Activated naive CD4-positive, alpha-beta T cell treated with anti-CD3 and anti-CD28 coated beads, Interleukin-2, amount 50 U/mL, for 24 hours (primary cell): ENCODE measurements around the gene PTCD2.
"Not testable (repeated sequence)": the region's sequence is repeated elsewhere in the genome, so short reads cannot be mapped to it uniquely, and the experiment has no call there.

Source experiments
- H3K27ac Mint-ChIP-seq: one replicate; pipeline ENCODE4 v1.8.0; 2021; ENCODE audit warnings: mild to moderate bottlenecking, mixed read lengths
- H3K27me3 Mint-ChIP-seq: one replicate; pipeline ENCODE4 v1.8.0; 2021; ENCODE audit warnings: mixed read lengths
- H3K36me3 Mint-ChIP-seq: one replicate; pipeline ENCODE4 v1.8.0; 2021; ENCODE audit warnings: mixed read lengths
- H3K4me1 Mint-ChIP-seq: one replicate; pipeline ENCODE4 v1.8.0; 2021; ENCODE audit warnings: mixed read lengths
- H3K4me3 Mint-ChIP-seq: one replicate; pipeline ENCODE4 v1.8.0; 2021; ENCODE audit warnings: mild to moderate bottlenecking, mixed read lengths
- H3K9me3 Mint-ChIP-seq: one replicate; pipeline ENCODE4 v1.8.0; 2021; ENCODE audit warnings: mixed read lengths

Gene PTCD2

DNA sequence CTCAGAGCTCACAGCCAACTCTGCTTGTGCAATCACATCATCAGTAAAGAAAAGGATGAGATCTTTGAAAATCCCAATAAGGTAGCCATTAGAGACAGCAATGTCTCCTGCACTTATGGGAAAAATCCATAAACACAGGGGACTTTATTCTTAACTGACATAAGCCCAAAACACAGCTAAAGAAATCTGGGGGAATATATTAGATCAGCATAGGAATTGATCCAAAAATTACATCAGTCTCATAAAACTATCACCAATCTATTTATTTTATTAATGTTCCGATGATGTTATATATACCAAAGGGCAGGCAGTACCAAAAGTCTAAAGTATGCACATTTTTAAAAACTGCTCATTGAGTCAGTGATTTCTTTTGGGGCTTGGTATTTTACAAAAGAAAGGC lies 7.0 kb upstream of the PTCD2 start:
- Mint-ChIP-seq H3K36me3 (peaks cover 4% of the 10 kb centered on the region), H3K9me3 (no peaks in the 10 kb centered on the region), H3K27ac (no peak overlapping the region), H3K4me3 (no peak overlapping the region), H3K4me1 (peaks cover 44% of the 10 kb centered on the region), H3K27me3 (no peaks in the 10 kb centered on the region)

DNA sequence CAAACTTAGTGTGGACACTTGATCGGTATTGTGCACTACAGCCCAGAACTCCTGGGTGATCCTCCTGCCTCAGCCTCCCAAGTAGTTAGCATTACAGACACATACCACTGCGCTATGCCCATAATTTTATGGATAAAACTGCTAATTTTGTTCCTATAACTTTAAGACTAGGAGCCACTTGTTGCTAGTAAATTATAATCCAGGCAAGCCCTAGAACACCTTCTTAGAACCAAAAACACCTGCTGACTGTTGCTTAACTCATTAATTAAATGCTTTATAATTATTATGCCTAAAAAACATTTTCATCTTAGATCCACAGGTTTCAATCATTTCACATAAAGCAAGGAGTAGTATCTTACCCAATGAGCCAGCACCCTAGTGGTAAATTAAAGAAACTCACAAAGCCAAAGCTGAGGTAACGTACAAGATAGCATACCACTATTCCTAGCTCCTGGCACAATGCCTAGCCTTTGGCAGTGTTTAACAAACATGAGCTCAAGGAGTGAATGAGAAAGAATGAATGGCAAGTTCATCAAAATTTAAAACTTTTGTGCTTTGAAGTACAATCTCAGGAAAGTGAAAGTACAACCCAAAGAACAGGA lies 5.5 kb upstream of the PTCD2 start:
- H3K27ac Mint-ChIP-seq = no peak overlapping the region
- peaks cover 42% of the 10 kb centered on the region for H3K4me1 Mint-ChIP-seq

DNA sequence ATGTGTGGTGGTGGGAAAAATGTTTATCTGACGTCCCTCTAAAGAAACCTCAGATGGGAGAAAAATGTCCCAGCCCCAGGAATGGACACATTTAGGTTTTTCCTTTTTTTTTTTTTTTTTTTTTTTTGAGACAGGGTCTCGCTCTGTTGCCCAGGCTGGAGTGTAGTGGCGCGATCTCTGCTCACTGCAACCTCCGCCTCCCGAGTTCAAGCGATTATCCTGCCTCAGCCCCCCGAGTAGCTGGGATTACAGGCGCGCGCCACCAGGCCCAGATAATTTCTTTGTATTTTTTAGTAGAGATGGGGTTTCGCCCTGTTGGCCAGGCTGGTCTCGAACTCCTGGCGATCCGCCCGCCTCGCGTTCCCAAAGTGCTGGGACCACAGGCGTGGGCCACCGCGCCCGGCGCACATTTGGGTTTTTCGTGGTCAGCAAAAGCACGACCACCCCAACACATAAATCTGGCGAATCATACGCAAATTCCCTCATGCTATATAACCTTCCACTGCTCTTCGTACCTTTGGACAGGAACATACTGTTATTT lies 668 bp upstream of the PTCD2 start:
- H3K4me1 Mint-ChIP-seq = peaks cover 44% of the 10 kb centered on the region
- not testable (repeated sequence) for H3K27me3 Mint-ChIP-seq, H3K9me3 Mint-ChIP-seq
- H3K27ac Mint-ChIP-seq = peak overlapping the region; percentile 96
- peak overlapping the region; percentile 99 for H3K4me3 Mint-ChIP-seq
- peaks cover 14% of the 10 kb centered on the region for H3K36me3 Mint-ChIP-seq

More for the DNA sequence above, 5.5 kb upstream of the PTCD2 start:
- no peaks in the 10 kb centered on the region for H3K27me3 Mint-ChIP-seq
- no peak overlapping the region for H3K4me3 Mint-ChIP-seq
- no peaks in the 10 kb centered on the region for H3K9me3 Mint-ChIP-seq
- peaks cover 4% of the 10 kb centered on the region for H3K36me3 Mint-ChIP-seq

DNA sequence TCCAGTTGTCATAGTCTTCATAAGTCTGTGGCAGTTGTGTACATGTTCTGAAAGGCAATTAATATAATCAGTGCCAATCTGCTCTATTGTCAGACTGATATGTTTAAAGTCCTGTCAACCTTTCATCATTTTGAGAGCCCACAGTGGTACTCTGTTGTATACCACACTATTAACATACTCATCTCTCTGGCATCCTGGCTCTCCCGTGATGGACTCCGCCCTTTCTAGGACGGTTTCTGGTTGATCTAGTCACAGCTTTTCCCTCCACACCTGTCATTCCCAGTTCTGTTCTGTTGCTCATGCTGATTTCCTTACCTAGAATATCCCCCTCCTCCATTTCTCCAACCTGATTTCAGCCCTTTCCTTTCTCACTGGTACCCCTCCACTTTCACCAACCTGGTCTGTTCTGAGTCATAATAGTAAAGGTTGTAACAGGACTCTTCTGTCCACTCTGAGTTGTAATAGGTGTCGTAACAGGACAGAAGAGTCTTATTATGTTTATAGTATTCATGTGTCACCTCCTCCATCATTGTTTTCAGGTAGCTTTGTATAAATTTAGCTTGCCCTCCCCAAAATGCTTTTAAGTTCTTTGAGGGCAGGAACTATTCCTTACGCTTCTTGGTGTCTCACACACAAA lies 4.1 kb downstream of the PTCD2 start:
- H3K9me3 Mint-ChIP-seq = no peaks in the 10 kb centered on the region
- no peak overlapping the region for H3K27ac Mint-ChIP-seq
- peaks cover 12% of the 10 kb centered on the region for H3K4me1 Mint-ChIP-seq
- no peaks in the 10 kb centered on the region for H3K27me3 Mint-ChIP-seq
- H3K36me3 Mint-ChIP-seq = peaks cover 36% of the 10 kb centered on the region
- no peak overlapping the region for H3K4me3 Mint-ChIP-seq

DNA sequence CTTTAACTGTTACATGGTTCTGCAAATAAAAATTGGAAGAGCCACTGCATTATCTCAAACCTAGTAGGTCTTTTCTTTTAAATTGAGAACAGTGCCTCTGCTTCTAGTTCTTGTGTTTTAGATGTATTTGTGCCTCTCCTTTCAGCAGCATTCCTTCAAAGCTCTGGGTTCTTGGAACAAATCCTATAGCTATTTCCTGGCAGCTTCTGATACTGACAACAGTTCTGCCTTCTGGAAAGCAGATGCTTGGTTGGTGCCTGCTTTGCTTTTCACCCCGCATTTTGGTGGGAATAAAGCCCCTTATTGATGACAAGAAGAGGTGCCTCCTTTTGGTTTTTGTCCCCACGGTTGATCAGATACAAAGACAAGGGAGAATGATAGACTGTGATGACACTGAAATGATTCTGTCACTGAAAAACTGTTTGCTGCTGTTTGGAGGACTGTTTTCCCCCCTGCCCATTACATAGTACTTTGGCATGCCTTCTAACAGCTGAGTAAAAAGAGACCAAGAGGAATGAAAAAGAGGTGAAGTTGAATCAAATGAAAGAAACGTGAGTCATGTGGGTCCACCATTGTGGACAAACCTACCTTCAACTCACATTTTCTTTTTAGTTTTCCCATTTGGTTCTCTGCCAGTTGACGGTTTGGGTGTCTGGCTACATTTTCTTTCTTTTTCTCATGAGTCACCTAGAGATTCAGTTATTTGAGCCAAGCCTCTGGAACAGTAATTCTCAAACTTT lies 5.6 kb downstream of the PTCD2 start:
- Mint-ChIP-seq H3K9me3 (no peaks in the 10 kb centered on the region), H3K4me1 (peaks cover 8% of the 10 kb centered on the region), H3K27me3 (no peaks in the 10 kb centered on the region), H3K27ac (no peak overlapping the region), H3K4me3 (no peak overlapping the region), H3K36me3 (peaks cover 42% of the 10 kb centered on the region)

DNA sequence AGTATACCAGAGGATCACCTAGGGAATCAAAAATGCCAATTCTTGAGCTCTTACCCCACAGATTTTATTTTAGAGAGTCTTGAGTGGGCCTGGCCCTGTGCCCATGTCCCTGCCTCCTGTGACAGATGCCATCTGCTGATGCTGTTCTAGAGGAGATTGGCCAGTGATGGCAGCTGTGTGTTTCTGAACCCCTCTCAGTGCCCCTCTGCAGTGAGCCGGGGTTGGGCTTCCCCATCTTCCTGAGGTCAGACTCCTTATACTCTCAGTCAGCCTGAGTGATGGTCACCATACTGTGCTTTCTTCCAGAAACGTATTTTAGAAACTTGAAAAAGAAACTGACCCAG lies 6.1 kb downstream of the PTCD2 start:
- Mint-ChIP-seq H3K4me1 (peaks cover 8% of the 10 kb centered on the region), H3K27me3 (no peaks in the 10 kb centered on the region), H3K4me3 (no peak overlapping the region), H3K9me3 (no peaks in the 10 kb centered on the region), H3K27ac (no peak overlapping the region), H3K36me3 (peaks cover 43% of the 10 kb centered on the region)

DNA sequence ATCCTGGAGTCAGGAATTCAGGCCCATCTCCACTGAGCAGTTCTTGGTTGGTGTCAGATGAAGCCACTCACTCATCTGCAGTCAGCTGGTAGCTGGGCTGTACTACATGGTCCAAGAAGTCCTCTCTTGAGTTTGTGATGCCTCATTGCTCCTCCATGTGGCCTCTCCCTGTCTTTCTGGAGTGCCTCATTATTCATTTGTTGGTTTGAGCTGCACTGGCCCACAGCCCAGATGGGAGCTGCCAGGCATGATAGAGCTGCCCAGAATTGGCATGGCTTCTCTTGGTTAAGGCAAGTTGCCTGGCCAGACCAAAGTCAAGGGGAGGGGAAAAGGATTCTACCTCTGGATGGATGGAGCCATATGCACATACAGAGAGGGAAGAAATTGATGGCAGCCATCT lies 8.0 kb downstream of the PTCD2 start:
- Mint-ChIP-seq H3K36me3 (peaks cover 47% of the 10 kb centered on the region), H3K27me3 (no peaks in the 10 kb centered on the region), H3K9me3 (no peaks in the 10 kb centered on the region), H3K4me1 (peaks cover 4% of the 10 kb centered on the region), H3K4me3 (no peak overlapping the region), H3K27ac (no peak overlapping the region)

DNA sequence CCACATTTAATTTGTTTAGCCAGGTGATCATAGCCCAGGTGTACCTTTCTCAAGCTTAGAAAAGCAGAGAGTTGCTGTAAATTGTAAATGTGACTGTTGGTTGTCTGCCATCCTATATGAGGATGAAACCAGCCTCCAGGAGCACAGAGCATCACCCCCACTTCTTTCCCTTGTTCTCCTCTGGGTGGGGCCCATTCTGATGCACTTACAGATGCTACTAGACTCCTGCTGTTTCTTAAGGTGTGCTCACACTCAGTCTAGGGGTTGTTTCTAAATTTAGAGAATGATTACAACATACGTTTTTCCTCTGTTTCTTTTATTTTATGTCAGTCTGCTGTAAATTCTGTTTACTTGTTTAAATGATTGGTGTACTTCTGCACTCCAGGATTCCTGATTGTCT lies 10.5 kb downstream of the PTCD2 start:
- no peak overlapping the region for H3K4me3 Mint-ChIP-seq
- no peak overlapping the region for H3K27ac Mint-ChIP-seq
- no peaks in the 10 kb centered on the region for H3K27me3 Mint-ChIP-seq
- H3K4me1 Mint-ChIP-seq = no peaks in the 10 kb centered on the region
- no peaks in the 10 kb centered on the region for H3K9me3 Mint-ChIP-seq
- peaks cover 39% of the 10 kb centered on the region for H3K36me3 Mint-ChIP-seq

DNA sequence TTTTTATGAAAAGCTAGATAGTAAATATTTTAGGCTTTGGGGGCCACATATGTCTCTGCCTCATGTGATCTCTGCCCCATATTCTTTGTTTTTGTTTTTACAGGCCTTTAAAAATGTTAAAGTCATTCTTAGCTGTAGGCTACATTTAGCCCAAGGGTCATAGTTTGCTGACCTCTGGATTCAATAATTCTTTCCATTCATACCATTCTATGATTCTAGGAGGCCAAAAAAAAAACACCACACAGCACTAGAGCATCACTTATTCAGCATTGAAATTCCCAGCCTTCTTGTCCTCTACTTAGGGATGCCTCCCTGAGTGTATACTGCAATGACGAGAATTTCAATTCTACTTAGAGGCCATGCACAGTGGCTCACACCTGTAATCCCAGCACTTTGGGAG lies 17.0 kb downstream of the PTCD2 start:
- H3K4me3 Mint-ChIP-seq = no peak overlapping the region
- no peak overlapping the region for H3K27ac Mint-ChIP-seq
- H3K9me3 Mint-ChIP-seq = no peaks in the 10 kb centered on the region
- no peaks in the 10 kb centered on the region for H3K4me1 Mint-ChIP-seq
- peaks cover 19% of the 10 kb centered on the region for H3K36me3 Mint-ChIP-seq
- H3K27me3 Mint-ChIP-seq = no peaks in the 10 kb centered on the region

DNA sequence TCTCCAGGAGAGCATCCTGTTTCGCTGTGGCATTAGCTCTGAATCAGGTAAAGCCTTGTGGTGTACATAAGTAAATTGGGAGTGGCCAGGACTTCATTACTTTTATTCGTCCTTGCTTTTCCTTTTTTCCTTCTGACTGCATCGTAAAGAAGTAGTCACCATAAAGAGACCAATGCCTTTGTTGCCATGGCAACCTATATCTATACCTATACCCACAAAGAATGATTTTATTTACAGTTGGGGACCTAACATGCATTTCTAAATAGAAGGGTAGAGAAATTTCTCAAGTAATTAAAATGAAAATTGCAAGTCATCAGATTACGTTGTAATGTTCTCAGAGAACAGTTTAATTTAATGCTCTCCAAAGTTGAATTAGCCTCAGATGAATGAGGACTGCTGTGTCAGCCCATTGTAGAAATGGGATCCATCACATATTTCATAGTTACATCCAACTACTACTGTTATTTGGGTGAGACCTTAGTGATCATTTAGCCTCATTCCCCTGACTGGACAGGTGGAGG lies 18.6 kb downstream of the PTCD2 start:
- H3K4me1 Mint-ChIP-seq = no peaks in the 10 kb centered on the region
- H3K9me3 Mint-ChIP-seq = no peaks in the 10 kb centered on the region
- peaks cover 23% of the 10 kb centered on the region for H3K36me3 Mint-ChIP-seq
- no peaks in the 10 kb centered on the region for H3K27me3 Mint-ChIP-seq
- no peak overlapping the region for H3K27ac Mint-ChIP-seq
- no peak overlapping the region for H3K4me3 Mint-ChIP-seq

DNA sequence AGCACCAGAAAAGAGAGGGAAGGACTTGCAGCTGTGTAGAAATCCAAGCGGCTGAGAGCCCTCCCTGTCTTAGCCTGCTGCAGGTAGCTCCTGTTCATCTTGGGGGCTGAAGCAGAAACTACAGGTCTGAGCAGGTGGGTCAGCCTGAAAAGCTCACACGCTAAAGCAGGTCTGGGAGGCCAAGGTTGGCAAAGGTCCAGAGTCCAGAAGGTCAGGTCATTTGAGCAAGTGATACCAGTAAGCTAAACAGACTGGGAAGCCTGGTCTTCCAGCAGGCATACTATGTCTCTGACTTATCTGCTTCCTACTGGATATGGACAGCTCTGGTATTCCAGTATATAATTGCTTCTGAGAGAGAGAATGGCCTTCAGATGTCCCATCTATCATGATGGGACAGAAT lies 26.2 kb downstream of the PTCD2 start:
- Mint-ChIP-seq H3K4me3 (no peak overlapping the region), H3K4me1 (peaks cover 9% of the 10 kb centered on the region), H3K9me3 (no peaks in the 10 kb centered on the region), H3K27ac (no peak overlapping the region), H3K36me3 (peaks cover 32% of the 10 kb centered on the region), H3K27me3 (no peaks in the 10 kb centered on the region)

DNA sequence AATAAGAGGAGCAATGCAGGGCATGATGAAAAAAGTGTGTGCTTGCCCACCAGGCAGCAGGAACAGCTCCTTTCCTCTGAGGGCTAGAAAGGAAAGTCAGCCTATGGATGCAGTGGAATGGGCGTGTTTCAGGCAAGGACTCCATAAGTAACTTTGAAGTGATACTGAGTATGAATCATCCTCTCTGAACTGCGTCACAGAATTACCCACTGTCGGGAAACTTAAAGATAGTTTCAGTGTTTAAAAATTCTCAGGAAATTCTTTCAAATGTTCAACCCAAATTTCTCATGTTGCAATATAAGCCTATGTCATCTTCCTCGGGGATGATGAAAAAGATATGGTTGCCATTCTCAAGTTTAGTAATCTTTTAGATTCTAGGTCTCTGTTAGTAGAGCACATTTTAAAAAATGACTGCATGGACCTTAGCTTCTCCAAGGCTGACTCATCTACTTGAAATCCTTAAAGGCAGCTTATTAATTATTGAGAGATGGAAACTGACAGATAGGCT lies 27.7 kb downstream of the PTCD2 start:
- Mint-ChIP-seq H3K4me3 (no peak overlapping the region), H3K36me3 (peaks cover 37% of the 10 kb centered on the region), H3K27ac (no peak overlapping the region), H3K27me3 (no peaks in the 10 kb centered on the region), H3K9me3 (no peaks in the 10 kb centered on the region), H3K4me1 (peaks cover 9% of the 10 kb centered on the region)

DNA sequence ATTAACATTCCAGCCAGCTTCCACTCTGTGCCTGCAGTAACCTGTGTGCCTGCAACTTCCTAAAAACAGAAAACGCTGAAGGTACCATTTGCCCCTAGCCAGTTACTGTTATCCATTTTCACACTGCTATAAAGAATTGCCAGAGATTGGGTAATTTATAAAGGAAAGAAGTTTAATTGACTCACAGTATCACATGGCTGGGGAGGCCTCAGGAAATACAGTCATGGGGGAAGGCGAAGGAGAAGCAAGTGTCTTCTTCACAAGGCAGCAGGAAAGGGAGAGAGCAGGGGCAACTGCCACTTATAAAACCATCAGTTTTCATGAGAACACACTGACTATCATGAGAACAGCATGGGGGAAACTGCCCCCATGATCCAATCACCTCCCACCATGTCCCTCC lies 31.2 kb downstream of the PTCD2 start:
- Mint-ChIP-seq H3K27me3 (no peaks in the 10 kb centered on the region), H3K4me3 (no peak overlapping the region), H3K4me1 (peaks cover 9% of the 10 kb centered on the region), H3K9me3 (no peaks in the 10 kb centered on the region), H3K27ac (no peak overlapping the region), H3K36me3 (peaks cover 29% of the 10 kb centered on the region)

DNA sequence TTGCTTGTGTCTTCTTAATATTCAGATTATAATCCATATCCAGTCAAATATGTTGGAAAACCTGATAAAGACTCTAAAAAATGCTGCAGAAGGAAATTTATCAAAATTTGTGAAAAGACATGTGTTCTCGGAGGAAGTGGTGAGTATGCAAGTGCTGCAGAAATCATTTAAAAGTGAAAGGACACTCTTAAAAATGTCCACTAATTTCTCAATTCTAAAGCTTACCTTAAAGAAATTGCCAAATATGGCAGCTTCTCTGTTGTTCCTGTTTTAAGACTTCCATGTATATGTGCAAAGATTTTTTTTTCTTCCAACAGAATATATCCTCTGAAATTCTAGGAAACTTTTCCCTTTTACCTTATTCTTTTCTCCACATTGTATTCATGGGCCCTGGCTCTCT lies 32.4 kb downstream of the PTCD2 start:
- H3K4me1 Mint-ChIP-seq = peaks cover 9% of the 10 kb centered on the region
- H3K27me3 Mint-ChIP-seq = no peaks in the 10 kb centered on the region
- no peak overlapping the region for H3K27ac Mint-ChIP-seq
- H3K9me3 Mint-ChIP-seq = no peaks in the 10 kb centered on the region
- no peak overlapping the region for H3K4me3 Mint-ChIP-seq
- H3K36me3 Mint-ChIP-seq = peaks cover 26% of the 10 kb centered on the region

DNA sequence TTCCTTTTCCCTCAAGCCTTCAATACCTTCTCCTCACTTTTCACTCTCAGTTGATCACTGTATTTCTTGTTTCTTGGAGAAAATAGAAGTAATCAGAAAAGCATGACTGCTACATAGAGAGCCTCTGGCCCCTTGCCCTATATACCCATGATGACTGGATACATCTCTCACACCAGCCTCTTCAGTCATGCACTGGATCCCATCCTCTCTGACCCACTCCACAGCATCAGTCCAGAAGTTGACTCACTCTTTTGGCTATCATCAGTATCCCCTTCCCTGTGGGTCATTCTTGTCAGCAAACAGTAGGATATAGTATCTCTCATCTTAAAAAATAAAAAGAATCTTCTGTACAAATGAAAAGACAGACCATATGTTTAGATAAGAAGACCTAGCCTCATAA lies 32.9 kb downstream of the PTCD2 start:
- Mint-ChIP-seq H3K9me3 (no peaks in the 10 kb centered on the region), H3K4me3 (no peak overlapping the region), H3K4me1 (peaks cover 9% of the 10 kb centered on the region), H3K27me3 (no peaks in the 10 kb centered on the region), H3K27ac (no peak overlapping the region), H3K36me3 (peaks cover 26% of the 10 kb centered on the region)
